ENCODE measurements around the gene CATSPERB. TPM values are rescaled to one million over a fixed set of nuclear protein-coding genes. Genes with fewer than 3 reads are reported as not detected.

The CATSPERB gene
- total and polyA plus RNA-seq, 2 donors (not counting 3 experiments of a cell fraction or from before 2014, with no cell fraction given): not detected

DNA sequence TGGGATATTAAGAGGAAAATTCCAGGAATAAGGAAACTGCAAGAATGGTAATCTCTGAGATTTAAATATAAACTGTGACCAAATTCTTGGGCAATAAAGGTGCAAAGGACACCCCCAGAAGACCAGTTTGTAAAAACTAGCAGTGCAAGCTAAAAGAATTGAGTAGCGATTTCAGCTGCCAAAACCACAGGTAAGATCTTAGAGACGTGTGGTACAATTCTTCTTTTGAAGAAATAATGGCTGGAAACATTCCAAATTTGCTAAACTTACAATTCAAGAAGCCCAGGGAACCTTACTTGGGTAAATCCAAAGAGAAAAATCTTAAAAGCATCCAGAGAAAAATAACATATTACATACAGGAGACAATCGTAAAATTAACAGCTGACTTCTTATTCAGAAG is 12.0 kb downstream of the CATSPERB start:
- FAIRE-seq (no peak), DNase-seq (ENCODE audit: low read depth, low spot score) (no peak)
- H3K27ac ChIP-seq (ENCODE audit: insufficient read depth, low read depth, low read length): no peak overlapping the region
- no peaks in the 10 kb centered on the region for H3K4me1 ChIP-seq (ENCODE audit: control insufficient read depth, extremely low read depth, insufficient read depth, low read length)
- H3K36me3 ChIP-seq (ENCODE audit: control insufficient read depth in 2 of 2, extremely low read depth in 1 of 2, insufficient read depth in 2 of 2, low read length in 2 of 2): no peaks in the 10 kb centered on the region
- H3K9me1 ChIP-seq (replicated peaks; ENCODE audit: control insufficient read depth, extremely low read depth, insufficient read depth, low read length): no peaks in the 10 kb centered on the region
- no peak overlapping the region for H3K4me3 ChIP-seq (replicated peaks in 1 of 3; ENCODE audit: insufficient read depth in 1 of 3, low read depth in 1 of 3, low read length in 3 of 3)
- no peaks in the 10 kb centered on the region for H3K9me3 ChIP-seq (replicated peaks; ENCODE audit: control insufficient read depth, insufficient read depth, low read length)
- BruUV-seq (replicated peaks): no TSS peak
- H2AFZ ChIP-seq (ENCODE audit: low read depth, low read length): no peak overlapping the region
- no peaks in the 10 kb centered on the region for H3K79me2 ChIP-seq (ENCODE audit: control insufficient read depth, insufficient read depth, low read length)
- H3K27me3 ChIP-seq (ENCODE audit: control insufficient read depth in 2 of 2, insufficient read depth in 2 of 2, low read length in 2 of 2): no peaks in the 10 kb centered on the region
- intact Hi-C loops (cut with micrococcal nuclease) (no loop called here), dilution Hi-C loops (cut with MboI; ENCODE audit: extremely low pct_ligation_motif_present, low sequenced_read_pairs) (no loop called here)
- H4K20me1 ChIP-seq (replicated peaks; ENCODE audit: control insufficient read depth, extremely low read depth, insufficient read depth, low read length): no peaks in the 10 kb centered on the region
- H3K9ac ChIP-seq (replicated peaks; ENCODE audit: extremely low read depth, insufficient read depth, low read length): no peak overlapping the region
- no peak overlapping the region for H3K4me2 ChIP-seq (ENCODE audit: insufficient read depth, low read length)
- POLR2A ChIA-PET: no interaction called here
- CTCF ChIA-PET: interaction anchor here (0.7 kb wide), 1 partner anchor 9 kb away, joined by 3 read pairs; no protein-coding TSS in a partner anchor
- TF ChIP-seq MAX (IDR thresholded peaks at IDR 0.05; ENCODE audit: insufficient read depth, insufficient read length): no peak
- TF ChIP-seq GATA2 (IDR thresholded peaks at IDR 0.05; ENCODE audit: insufficient read depth, insufficient read length, low read depth, low read length): no peak
- TF ChIP-seq JUN (IDR thresholded peaks at IDR 0.05; ENCODE audit: borderline replicate concordance, insufficient read depth, insufficient read length, low read depth): no peak
- no peak for TF ChIP-seq MYC (IDR thresholded peaks at IDR 0.05; ENCODE audit: low read depth, low read length)
- TF ChIP-seq POLR2A (IDR thresholded peaks at IDR 0.05; ENCODE audit: low read depth, low read length): no peak
- no peak for TF ChIP-seq EZH2 (IDR thresholded peaks at IDR 0.05; ENCODE audit: borderline replicate concordance, low read depth, low read length, severe bottlenecking)
- TF ChIP-seq POLR2AphosphoS5 (IDR thresholded peaks at IDR 0.05; ENCODE audit: insufficient read depth, low read depth, low read length): no peak
- TF ChIP-seq CTCF (IDR thresholded peaks at IDR 0.05; ENCODE audit: extremely low read depth in 1 of 2, insufficient read depth in 1 of 2, low read depth in 1 of 2, low read length in 2 of 2): no peak
- TF ChIP-seq FOS (IDR thresholded peaks at IDR 0.05; ENCODE audit: borderline replicate concordance, insufficient read depth, low read length): no peak

All from endothelial cell of umbilical vein (primary cell).